Measurements from ENCODE around the gene SAC3D1. TPM values are rescaled to one million over a fixed set of nuclear protein-coding genes. Genes with fewer than 3 reads are reported as not detected.
A peak's percentile ranks its signal among the peaks of the same experiment; 100 is the strongest.

The SAC3D1 gene
- polyA plus RNA-seq, 1 of the 3 experiments (the other 2 are of a cell fraction): 22.5 TPM

DNA sequence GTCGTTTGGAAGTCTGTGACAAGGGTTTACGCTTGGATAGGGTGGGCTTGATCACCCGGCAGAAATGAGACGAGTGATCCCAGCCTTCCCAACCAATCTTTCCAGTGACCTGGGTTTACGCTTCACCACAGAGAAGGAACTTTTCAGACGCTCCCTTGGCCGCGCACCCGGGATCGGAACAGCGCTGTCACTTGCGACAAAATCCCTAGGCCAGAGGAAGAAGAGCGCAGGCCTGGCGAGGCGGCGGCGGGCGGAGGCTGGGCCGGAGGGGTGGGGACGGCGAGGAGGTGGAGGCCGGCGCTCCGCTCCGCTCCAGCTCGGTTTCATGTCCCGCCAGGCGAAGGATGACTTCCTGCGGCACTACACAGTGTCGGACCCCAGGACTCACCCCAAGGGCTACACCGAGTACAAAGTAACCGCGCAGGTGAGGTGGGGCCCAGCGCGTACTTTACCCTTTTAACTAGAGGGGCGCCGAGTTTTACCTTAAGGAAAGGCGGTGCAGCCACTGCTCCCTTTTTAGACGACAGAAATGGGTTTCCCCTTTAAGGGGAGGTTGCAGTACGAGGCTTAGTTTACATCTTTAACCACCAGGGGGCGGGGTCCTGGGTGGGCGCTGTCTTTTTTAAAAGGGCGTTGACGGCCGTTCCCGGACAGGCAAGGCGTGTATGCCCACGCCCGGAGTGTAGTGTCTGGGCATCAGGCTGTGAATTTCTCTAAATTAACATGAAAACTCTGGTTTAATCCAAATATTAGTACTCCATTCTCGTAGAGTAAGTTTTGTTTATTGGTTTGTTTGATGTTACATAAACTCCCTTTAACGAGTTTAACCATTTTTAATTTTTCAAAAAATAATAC is 13.6 kb upstream of the SAC3D1 start, which contains the start of gene SNX15 (continued):
- TF ChIP-seq JUND (IDR thresholded peaks at IDR 0.05) (no peak), NRF1 (IDR thresholded peaks at IDR 0.05; ENCODE audit: low read depth, low read length) (peak; percentile 53), RXRA (IDR thresholded peaks at IDR 0.05; ENCODE audit: borderline replicate concordance, low read depth) (no peak), CHD2 (IDR thresholded peaks at IDR 0.05; ENCODE audit: low read length, partially characterized antibody) (peak; percentile 3), SIN3A (IDR thresholded peaks at IDR 0.05; ENCODE audit: borderline replicate concordance, low read depth, low read length) (peak; percentile 75)
- TF ChIP-seq, protein P1, sequence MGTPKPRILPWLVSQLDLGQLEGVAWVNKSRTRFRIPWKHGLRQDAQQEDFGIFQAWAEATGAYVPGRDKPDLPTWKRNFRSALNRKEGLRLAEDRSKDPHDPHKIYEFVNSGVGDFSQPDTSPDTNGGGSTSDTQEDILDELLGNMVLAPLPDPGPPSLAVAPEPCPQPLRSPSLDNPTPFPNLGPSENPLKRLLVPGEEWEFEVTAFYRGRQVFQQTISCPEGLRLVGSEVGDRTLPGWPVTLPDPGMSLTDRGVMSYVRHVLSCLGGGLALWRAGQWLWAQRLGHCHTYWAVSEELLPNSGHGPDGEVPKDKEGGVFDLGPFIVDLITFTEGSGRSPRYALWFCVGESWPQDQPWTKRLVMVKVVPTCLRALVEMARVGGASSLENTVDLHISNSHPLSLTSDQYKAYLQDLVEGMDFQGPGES (IDR thresholded peaks at IDR 0.05; ENCODE audit: low read depth, low read length): peak; percentile 88
- TF ChIP-seq, protein P2, sequence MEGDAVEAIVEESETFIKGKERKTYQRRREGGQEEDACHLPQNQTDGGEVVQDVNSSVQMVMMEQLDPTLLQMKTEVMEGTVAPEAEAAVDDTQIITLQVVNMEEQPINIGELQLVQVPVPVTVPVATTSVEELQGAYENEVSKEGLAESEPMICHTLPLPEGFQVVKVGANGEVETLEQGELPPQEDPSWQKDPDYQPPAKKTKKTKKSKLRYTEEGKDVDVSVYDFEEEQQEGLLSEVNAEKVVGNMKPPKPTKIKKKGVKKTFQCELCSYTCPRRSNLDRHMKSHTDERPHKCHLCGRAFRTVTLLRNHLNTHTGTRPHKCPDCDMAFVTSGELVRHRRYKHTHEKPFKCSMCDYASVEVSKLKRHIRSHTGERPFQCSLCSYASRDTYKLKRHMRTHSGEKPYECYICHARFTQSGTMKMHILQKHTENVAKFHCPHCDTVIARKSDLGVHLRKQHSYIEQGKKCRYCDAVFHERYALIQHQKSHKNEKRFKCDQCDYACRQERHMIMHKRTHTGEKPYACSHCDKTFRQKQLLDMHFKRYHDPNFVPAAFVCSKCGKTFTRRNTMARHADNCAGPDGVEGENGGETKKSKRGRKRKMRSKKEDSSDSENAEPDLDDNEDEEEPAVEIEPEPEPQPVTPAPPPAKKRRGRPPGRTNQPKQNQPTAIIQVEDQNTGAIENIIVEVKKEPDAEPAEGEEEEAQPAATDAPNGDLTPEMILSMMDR (IDR thresholded peaks at IDR 0.05): peak; percentile 60
- TF ChIP-seq, protein P3, sequence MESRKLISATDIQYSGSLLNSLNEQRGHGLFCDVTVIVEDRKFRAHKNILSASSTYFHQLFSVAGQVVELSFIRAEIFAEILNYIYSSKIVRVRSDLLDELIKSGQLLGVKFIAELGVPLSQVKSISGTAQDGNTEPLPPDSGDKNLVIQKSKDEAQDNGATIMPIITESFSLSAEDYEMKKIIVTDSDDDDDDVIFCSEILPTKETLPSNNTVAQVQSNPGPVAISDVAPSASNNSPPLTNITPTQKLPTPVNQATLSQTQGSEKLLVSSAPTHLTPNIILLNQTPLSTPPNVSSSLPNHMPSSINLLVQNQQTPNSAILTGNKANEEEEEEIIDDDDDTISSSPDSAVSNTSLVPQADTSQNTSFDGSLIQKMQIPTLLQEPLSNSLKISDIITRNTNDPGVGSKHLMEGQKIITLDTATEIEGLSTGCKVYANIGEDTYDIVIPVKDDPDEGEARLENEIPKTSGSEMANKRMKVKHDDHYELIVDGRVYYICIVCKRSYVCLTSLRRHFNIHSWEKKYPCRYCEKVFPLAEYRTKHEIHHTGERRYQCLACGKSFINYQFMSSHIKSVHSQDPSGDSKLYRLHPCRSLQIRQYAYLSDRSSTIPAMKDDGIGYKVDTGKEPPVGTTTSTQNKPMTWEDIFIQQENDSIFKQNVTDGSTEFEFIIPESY (IDR thresholded peaks at IDR 0.05; ENCODE audit: borderline replicate concordance, low read depth): no peak
- TF ChIP-seq, protein P4, sequence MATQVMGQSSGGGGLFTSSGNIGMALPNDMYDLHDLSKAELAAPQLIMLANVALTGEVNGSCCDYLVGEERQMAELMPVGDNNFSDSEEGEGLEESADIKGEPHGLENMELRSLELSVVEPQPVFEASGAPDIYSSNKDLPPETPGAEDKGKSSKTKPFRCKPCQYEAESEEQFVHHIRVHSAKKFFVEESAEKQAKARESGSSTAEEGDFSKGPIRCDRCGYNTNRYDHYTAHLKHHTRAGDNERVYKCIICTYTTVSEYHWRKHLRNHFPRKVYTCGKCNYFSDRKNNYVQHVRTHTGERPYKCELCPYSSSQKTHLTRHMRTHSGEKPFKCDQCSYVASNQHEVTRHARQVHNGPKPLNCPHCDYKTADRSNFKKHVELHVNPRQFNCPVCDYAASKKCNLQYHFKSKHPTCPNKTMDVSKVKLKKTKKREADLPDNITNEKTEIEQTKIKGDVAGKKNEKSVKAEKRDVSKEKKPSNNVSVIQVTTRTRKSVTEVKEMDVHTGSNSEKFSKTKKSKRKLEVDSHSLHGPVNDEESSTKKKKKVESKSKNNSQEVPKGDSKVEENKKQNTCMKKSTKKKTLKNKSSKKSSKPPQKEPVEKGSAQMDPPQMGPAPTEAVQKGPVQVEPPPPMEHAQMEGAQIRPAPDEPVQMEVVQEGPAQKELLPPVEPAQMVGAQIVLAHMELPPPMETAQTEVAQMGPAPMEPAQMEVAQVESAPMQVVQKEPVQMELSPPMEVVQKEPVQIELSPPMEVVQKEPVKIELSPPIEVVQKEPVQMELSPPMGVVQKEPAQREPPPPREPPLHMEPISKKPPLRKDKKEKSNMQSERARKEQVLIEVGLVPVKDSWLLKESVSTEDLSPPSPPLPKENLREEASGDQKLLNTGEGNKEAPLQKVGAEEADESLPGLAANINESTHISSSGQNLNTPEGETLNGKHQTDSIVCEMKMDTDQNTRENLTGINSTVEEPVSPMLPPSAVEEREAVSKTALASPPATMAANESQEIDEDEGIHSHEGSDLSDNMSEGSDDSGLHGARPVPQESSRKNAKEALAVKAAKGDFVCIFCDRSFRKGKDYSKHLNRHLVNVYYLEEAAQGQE (IDR thresholded peaks at IDR 0.05; ENCODE audit: low read depth, low read length): 0 out of 2 replicates have a peak, but pooled peaks have one; percentile 21
- TF ChIP-seq, protein P5, sequence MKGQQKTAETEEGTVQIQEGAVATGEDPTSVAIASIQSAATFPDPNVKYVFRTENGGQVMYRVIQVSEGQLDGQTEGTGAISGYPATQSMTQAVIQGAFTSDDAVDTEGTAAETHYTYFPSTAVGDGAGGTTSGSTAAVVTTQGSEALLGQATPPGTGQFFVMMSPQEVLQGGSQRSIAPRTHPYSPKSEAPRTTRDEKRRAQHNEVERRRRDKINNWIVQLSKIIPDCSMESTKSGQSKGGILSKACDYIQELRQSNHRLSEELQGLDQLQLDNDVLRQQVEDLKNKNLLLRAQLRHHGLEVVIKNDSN (IDR thresholded peaks at IDR 0.05; ENCODE audit: borderline replicate concordance, low read depth): no peak

Measured in SK-N-SH (cell line).